CD4-positive, alpha-beta T cell treated with Interleukin-15 for 1 hour (primary cell): Measurements from ENCODE around the gene MBLAC1.

Experiments used
- DNase-seq: peaks from one replicate; pipeline ENCODE4 v3.0.0-alpha.2; 2020

The MBLAC1 gene

GRCh38 chr7:100173806-100174495 is 47.2 kb downstream of the MBLAC1 start:
- no peak for DNase-seq

- DNase-seq: no peak
Observed at GRCh38 chr7:100174582-100174981, 47.8 kb downstream of the MBLAC1 start.

- DNase-seq: no peak
Observed at GRCh38 chr7:100175296-100175935, 48.6 kb downstream of the MBLAC1 start.

GRCh38 chr7:100176096-100177044 is 49.6 kb downstream of the MBLAC1 start:
- no peak for DNase-seq

GRCh38 chr7:100177045-100178001 is 50.6 kb downstream of the MBLAC1 start, which contains the start of the genes GPC2 and STAG3:
GPC2 (minus strand) TSS chr7:100177381; CDS start chr7:100177199, 182 bp downstream.
STAG3 (plus strand) TSS chr7:100177918; CDS start chr7:100180557, 2,639 bp downstream.
- peak; percentile 98 for DNase-seq
